GM08714 (cell line): Measurements from ENCODE around the gene PRDX1.
"Not testable (repeated sequence)": the region's sequence is repeated elsewhere in the genome, so short reads cannot be mapped to it uniquely, and the experiment has no call there.

Experiments used
- H3K4me3 ChIP-seq: fragments of 200-500 bp; sonication (Bioruptor generic); 2 replicates; pipeline ENCODE4 v1.5.1; 2014; ENCODE audit warnings: mild to moderate bottlenecking, low read length, inconsistent platforms
- ZNF274 ChIP-seq: IDR thresholded peaks from 2 replicates; pipeline ENCODE4 v1.6.1; 2012; ENCODE audit warnings: mild to moderate bottlenecking, low read depth, low read length

PRDX1 gene

DNA sequence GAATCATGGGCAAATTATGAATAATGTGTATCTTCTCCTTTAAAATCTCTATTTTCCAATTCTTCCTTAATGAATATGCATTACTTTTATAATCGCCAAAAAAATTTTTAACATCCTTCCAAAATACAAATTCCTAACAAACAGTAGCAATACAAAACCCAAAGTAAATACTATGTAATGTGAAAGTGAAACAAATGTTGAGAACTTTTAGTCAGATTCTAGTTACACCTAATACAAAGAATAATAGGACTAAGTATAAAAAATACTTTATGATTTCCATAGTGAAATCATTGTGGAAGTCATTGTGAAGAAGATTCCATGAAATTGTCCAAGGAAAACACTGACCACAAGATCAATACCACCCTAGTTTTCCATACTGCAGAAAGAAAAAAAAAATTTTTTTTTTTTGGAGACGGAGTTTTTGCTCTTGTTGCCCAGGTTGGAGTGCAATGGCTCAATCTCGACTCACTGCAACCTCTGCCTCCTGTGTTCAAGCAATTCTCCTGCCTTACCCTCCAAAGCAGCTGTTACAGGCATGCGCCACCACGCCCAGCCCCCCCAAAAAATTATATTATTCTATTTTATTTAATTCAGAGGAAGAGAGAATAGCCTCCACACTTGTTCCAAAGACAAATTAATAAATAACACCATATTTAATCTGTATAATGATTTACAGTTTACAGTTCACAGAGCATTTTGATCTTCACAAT lies 42.5 kb downstream of the PRDX1 start:
- H3K4me3 ChIP-seq = no peak overlapping the region
- no peak for TF ChIP-seq ZNF274

- no peak for TF ChIP-seq ZNF274
Observed at GRCh38 chr1:45478121-45478814, 43.4 kb downstream of the PRDX1 start.

DNA sequence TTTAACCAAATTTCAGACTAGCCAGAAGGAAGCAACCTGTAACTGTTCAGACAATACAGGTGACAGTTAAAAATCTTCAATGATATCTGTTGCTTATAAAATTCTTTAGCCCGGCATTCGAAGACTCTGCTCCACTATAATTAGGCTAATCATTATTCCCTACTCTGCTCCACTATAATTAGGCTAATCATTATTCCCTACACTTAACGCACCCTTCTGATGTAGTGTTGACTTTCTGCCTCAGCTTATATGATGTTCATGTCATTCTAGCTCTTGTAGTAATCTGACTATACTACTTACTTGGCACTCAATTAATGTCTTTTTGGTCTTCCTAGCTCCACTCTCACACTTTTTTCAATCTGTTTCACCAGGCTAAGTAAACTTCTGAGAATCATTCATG lies 44.0 kb downstream of the PRDX1 start:
- no peak for TF ChIP-seq ZNF274
- H3K4me3 ChIP-seq = no peak overlapping the region

More at GRCh38 chr1:45478121-45478814, 43.4 kb downstream of the PRDX1 start:
- H3K4me3 ChIP-seq = no peak overlapping the region

DNA sequence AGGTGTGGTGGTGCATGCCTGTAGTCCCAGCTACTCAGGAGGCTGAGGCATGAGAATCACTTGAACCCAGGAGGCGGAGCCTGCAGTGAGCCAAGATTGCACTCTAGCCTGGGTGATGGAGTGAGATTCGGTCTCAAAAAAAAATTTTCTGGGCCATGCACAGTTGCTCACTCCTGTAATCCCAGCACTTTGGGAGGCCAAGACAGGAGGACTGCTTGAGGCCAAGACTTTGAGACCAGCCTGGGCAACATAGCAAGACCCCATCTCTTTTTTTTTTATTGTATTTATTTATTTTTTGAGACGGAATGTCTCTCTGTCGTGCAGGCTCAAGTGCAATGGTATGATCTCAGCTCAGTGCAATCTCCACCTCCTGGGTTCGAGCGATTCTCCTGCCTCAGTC lies 47.5 kb downstream of the PRDX1 start:
- not testable (repeated sequence) for H3K4me3 ChIP-seq

- H3K4me3 ChIP-seq = no peak overlapping the region
- no peak for TF ChIP-seq ZNF274
Observed at GRCh38 chr1:45473302-45473701, 48.4 kb downstream of the PRDX1 start.

GRCh38 chr1:45470306-45470798 lies 51.3 kb downstream of the PRDX1 start:
- no peak overlapping the region for H3K4me3 ChIP-seq
- no peak for TF ChIP-seq ZNF274

DNA sequence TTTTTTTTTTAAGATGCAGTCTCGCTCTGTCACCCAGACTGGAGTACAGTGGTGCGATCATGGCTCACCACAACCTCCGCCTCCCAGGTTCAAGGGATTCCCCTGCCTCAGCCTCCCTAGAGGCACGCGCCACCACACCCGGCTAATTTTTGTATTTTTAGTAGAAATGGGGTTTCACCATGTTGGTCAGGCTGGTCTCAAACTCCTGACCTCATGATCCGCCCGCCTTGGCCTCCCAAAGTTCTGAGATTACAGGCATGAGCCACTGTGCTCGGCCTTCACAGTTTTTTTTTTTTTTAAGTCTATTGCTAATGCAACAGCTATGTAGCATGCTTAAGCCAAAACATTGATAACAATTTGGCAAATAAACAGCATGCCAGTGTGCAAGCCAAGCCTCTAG lies 54.3 kb downstream of the PRDX1 start:
- not testable (repeated sequence) for H3K4me3 ChIP-seq

- H3K4me3 ChIP-seq = no peak overlapping the region
- no peak for TF ChIP-seq ZNF274
Observed at GRCh38 chr1:45465277-45465676, 56.4 kb downstream of the PRDX1 start.
